ENCODE measurements around the gene DNAI2.

DNA sequence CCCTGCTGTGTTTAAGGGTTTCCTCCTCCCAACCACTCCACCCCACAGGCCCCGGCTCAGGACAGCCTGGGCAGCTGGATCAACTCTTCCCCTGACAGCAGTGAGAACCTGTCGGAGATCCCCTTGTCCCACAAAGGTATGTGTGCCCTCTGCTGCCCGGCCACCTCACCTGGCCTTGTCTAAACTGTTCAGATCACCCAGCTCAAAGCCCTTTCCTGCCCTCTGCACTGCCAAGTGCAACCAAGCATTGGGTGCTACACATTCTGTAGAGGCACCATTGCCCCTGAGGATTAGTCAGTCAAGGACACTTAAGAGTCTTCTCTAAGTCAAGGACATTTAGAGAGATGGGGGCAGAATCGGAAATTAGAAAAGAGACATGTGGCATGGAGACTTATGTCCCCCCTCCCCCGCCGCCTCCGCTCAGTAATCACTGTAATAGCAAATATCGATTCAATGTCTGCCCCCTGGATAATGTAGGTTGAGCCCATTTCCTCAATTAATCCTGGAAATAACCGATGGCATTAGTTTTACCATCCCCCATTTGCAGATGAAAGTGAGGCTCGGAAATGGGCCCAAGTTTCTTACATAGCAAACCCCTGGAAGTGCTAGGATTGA is 79.5 kb downstream of the DNAI2 start:
- TF ChIP-seq, protein P1, sequence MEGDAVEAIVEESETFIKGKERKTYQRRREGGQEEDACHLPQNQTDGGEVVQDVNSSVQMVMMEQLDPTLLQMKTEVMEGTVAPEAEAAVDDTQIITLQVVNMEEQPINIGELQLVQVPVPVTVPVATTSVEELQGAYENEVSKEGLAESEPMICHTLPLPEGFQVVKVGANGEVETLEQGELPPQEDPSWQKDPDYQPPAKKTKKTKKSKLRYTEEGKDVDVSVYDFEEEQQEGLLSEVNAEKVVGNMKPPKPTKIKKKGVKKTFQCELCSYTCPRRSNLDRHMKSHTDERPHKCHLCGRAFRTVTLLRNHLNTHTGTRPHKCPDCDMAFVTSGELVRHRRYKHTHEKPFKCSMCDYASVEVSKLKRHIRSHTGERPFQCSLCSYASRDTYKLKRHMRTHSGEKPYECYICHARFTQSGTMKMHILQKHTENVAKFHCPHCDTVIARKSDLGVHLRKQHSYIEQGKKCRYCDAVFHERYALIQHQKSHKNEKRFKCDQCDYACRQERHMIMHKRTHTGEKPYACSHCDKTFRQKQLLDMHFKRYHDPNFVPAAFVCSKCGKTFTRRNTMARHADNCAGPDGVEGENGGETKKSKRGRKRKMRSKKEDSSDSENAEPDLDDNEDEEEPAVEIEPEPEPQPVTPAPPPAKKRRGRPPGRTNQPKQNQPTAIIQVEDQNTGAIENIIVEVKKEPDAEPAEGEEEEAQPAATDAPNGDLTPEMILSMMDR (IDR thresholded peaks at IDR 0.05; ENCODE audit: borderline replicate concordance, extremely low read depth, low read length, poor library complexity, severe bottlenecking), result no peak
- TF ChIP-seq EZH2 (IDR thresholded peaks at IDR 0.05; ENCODE audit: borderline replicate concordance, low read depth, low read length, severe bottlenecking), result no peak

All from DND-41 (cell line).